HG03342 (cell line): ENCODE results near the gene CNBD2.
"Not testable (repeated sequence)": the region's sequence is repeated elsewhere in the genome, so short reads cannot be mapped to it uniquely, and the experiment has no call there.

ENCODE experiments used
- ATAC-seq: cut with Tn5 transposase; IDR thresholded peaks from one replicate; pipeline ENCODE4 v1.9.1; 2021; ENCODE audit warnings: mild to moderate bottlenecking, moderate library complexity; ENCODE audit not compliant: unreplicated experiment

CNBD2 gene

DNA sequence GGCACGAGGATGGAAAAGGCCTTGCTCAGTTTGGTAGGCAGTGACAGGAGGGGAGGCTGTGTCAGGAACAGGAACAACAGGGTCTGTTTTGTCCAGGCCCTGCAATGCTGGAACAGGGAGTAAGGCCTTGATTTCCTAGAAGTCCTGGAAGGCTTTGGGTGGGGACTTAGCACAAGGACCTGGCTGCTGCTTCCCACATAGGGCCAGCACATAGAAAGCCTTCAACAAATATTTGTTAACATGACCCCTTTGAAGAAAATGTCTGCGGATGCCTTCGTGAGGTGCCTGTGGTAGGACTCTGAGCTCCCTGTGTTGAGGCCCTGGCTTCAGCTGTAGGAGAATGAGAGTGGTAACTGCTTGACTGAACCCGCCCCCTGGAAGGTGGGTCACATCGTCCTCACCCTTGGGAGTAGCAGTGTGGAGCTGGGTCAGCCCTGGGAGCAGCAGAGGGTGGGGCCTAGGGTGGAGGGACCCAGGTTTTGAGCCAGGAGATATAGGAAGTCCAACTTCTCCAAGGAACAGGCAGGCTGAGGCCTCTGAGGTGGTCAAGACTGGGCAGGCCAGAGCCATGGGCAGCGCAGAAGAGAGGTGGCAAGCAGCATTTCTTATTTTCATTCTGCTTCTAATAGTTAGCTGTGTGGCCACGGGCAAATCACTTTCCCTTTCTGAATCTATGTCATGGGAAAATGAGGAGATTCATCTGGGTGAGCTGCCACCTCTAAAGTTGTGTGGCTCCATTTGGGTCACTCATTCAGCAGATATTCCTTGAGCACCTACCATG is 50.0 kb downstream of the CNBD2 start:
- ATAC-seq: no peak

- ATAC-seq: not testable (repeated sequence)
These were observed 57.7 kb downstream of the CNBD2 start for GRCh38 chr20:36026131-36026530.

GRCh38 chr20:36028106-36028808 is 59.9 kb downstream of the CNBD2 start:
- ATAC-seq: no peak

GRCh38 chr20:36030149-36030548 is 61.8 kb downstream of the CNBD2 start:
- ATAC-seq: no peak

- ATAC-seq: no peak
These were observed 63.4 kb downstream of the CNBD2 start for GRCh38 chr20:36031806-36032205.

DNA sequence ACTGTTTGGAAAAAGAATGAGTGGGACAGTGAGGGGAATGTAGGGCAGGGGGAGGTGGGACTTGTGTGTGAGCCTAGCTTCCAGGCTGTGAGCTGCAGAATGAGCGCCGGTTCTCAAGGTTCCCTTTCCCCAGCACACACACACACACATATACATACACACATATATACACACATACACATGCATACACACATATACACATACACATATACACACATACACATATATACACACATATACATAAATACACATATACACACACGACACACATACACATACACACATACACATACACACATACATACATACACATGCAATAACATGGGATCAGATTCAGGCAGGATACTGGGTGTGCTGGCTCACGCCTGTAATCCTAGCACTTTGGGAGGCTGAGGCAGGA is 66.5 kb downstream of the CNBD2 start:
- no peak for ATAC-seq

DNA sequence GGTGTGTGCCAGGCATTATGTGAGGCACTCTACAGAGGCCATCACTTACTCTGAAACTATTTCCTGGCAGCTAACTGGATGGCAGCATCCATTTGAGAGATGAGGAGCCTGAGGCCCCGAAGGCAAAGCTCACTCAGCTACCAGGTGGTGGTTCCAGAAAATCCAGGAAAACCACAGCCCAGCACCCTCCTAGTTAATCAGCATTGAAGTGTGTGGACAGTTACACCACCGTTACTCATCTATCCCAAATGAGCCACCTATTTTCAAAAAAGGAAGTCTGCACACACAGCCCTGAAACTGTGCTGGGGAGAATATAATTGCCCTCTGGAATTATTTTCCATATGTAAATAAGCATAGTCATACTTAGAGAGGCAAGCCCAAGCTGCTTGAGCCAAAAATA is 67.4 kb downstream of the CNBD2 start:
- no peak for ATAC-seq

- ATAC-seq: no peak
These were observed 68.3 kb downstream of the CNBD2 start for GRCh38 chr20:36036688-36037087.

DNA sequence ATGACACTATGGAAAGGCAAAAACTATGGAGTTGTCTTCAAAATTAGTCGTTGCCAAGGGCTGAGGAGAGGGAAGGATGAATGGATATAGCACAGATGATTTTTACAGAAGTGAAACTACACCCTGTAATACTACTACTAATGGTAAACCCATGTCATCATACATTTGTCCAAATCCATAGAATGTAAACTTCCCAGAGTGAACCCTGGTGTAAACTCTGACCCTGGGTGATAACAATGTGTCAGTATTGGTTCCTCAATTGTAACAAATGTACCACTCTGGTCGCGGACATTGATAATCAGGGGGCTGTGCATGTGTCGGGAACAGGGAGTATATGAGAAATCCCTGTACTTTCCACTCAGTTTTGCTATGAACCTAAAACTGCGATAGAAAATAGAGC is 72.2 kb downstream of the CNBD2 start:
- ATAC-seq: no peak

DNA sequence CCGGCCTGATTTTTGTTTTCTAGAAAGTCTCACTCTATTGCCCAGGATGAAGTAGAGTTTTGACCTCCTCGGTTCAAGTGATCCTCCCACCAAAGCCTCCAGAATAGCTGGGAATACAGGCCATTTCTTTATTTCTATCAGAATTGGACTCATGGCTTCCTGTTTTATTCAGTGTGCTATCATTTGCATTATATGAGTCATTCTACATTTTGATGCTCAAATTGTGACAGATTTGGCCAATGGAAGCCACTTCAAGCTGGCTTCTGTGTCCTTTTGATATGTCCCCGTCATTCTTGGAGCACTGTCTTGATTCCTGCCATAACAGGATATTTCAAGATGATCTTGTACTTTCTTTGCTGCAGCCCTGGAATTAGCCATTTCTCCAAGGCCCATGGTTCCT is 75.1 kb downstream of the CNBD2 start:
- no peak for ATAC-seq

DNA sequence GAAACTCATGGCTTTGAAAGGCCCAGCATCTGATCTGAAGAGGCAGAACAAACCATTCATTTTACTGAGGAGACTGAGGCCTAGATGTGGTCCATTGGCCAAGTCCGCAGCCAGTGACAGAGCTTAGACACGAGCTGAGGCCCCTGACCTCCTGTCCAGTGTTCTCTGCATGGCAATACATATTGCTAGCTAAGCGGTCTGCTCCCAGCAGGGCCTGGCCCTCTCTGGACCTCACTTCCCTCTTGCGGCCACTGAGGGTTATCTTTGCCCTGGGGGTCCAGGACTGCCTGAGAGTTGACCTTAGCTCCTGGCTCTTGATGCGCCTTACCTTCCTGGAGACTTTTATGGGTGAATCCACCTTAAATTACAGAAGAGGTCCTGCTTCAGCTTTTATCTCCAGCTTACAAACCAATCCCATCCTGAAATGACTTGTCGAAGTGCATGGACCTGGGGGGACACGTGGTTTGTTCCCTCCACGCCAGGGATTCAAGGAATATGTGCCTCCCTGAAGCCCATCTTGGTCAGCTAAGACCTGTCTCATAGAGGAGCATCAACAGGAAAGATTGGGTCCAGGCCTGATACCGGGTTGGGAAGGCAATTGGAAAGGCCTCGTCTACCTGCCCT is 75.6 kb downstream of the CNBD2 start:
- no peak for ATAC-seq

- no peak for ATAC-seq
These were observed 77.0 kb downstream of the CNBD2 start for GRCh38 chr20:36045373-36045714.

DNA sequence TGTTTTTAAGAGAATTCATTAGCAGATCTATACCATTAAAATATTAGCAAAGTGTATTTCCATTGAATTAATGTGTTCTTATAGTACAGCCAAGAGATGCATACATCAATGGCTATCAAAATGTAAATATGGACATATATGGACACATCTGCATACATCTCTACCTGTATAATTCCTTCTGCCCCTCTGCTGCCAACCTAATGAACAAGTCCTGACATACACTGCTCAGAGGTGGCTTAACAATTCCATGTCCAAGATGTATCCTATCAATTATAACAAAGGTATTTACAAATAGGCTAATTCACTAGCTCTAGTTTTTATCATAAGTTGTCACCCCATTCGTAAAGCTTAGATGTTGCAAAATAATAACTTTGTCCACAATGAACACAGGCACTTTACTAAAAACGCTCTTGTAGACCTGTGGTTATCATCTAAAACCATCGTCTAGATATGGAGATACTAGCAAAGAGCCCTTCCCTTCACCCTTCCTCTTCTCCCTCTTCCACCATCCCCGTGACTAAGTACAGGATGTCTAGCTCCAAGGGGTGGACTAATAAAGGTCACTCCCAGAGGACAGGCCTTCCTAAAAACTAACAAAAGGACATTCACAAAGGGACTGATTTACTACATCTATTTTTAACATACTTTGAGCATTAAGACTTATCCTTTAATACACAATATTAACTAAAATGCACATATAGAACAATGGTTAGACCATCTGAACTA is 77.8 kb downstream of the CNBD2 start:
- ATAC-seq: not testable (repeated sequence)

- ATAC-seq: not testable (repeated sequence)
These were observed 81.0 kb downstream of the CNBD2 start for GRCh38 chr20:36049408-36049807.

DNA sequence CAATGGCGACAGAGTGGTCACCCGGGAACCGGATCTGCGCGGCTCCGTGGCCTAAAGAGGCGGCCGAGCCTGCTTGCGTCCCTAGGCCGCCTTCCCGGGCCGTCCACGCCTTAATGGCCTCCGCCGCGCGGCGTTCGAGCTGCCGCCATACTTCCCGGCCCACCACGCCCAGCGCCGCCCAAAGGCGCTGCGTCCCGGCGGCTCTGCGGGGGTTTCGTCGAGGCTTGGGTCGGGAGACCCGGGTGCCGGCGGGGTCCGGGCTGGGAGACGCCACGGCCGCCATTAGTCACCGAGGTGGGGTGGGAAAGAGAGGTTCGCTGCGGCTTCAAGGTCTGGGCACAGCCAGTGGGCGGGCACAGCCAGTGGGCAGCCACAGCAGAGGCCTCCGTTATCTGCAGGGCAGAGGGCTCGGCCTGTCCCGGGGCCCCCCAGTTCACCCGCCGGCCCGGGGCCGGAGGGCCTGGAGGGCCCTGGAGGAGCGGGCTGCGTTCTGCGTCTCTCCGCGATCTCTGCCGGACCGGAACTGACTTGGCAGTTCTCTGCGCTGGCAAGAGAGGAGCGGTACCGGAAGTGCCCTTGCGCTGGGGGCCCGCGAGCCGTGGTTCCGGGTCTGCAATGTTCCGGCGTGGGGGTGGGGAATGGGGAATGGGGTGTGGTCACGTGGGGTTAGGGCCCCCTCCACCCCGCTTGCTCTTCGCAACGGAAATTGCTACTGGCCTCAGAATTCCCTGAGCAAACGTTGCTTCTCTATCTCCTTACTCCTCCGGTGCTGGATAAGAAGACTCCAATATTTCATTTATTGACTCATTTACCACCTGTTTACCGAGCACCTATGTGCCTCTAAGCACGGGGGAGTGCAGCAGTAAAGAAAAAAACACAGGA is 82.3 kb downstream of the CNBD2 start:
- ATAC-seq: peak; percentile 87

DNA sequence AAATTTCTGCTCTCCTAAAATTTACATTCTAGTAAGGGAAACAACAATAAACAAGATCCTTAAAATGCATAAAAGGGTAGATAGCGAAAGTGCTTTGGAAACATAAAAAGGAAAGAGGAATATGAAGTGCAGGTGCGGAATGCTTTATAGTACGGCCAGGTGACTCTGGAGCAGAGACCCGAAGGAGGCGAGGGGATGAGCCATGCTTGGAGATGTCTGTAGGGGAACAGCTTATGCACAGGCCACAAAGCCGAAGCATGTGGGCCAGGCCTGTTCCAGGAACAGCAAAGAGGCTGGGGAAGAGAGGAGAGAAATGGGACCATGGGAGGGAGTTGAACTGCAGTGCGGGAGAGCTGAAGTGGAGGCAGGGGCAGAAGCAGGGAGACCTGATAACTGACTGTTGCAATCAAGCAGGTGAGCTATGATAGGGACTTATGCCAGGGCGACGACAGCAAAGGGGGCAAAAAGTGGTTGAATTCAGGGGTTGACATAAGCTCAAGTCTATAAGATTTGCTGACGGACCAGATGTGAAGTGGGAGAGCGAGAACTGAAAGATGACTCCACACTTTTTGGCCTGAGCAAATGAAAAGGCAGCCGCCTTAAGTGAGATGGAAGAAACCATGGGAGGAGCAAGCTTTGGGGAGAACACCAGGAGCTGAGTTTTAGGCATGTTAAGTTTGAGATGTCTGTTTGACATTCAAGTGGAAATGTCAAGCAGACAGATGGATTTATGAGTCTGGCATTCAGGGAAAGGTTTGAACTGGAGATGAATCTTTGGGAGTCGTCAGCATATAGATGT is 83.1 kb downstream of the CNBD2 start:
- ATAC-seq: no peak

GRCh38 chr20:36052117-36052513 is 83.7 kb downstream of the CNBD2 start:
- ATAC-seq: no peak

- not testable (repeated sequence) for ATAC-seq
These were observed 85.6 kb downstream of the CNBD2 start for GRCh38 chr20:36053863-36054518.

DNA sequence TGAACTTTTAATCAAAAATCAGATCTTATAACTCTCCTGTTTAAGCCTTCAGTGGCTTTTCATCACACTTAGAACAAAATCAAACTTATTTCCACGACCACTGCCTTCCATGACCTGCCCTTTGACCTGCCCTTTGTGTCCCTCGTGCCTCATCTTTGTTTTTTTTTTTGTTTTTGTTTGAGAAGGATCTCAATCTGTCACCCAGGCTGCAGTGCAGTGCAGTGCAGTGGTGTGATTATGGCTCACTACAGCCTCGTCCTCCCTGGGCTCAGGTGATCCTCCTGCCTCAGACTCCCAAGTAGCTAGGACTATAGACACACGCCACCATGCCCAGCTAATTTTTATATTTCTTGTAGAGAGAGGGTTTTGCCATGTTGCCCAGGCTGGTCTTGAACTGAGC is 86.8 kb downstream of the CNBD2 start:
- no peak for ATAC-seq
